Neural crest cell (in vitro differentiated cells): ENCODE measurements around the gene PRKAG2. TPM values are rescaled to one million over a fixed set of nuclear protein-coding genes. Genes with fewer than 3 reads are reported as not detected.

Experiments used
- DNase-seq: peaks from one replicate; pipeline ENCODE4 v3.0.0; 2021; ENCODE audit warnings: low read depth, mixed read lengths, low spot score
- H3K27ac Mint-ChIP-seq: one replicate; pipeline ENCODE4 v1.8.0; 2021; ENCODE audit warnings: mild to moderate bottlenecking, mixed read lengths; ENCODE audit not compliant: unreplicated experiment
- H3K27me3 Mint-ChIP-seq: 2 replicates; pipeline ENCODE4 v1.8.0; 2021; ENCODE audit warnings: low read depth, mild to moderate bottlenecking, mixed read lengths
- H3K36me3 Mint-ChIP-seq: 2 replicates; pipeline ENCODE4 v1.8.0; 2021; ENCODE audit warnings: low read depth, mild to moderate bottlenecking, mixed read lengths
- H3K4me1 Mint-ChIP-seq: 2 replicates; pipeline ENCODE4 v1.8.0; 2021; ENCODE audit warnings: mixed read lengths
- H3K4me3 Mint-ChIP-seq: one replicate; pipeline ENCODE4 v1.8.0; 2021; ENCODE audit warnings: mild to moderate bottlenecking, mixed read lengths
- H3K9me3 Mint-ChIP-seq: 2 replicates; pipeline ENCODE4 v1.8.0; 2021; ENCODE audit warnings: mixed read lengths
- total RNA-seq: library from RNA; stranded (reverse); gene quantifications from 2 replicates; pipeline ENCODE4 v1.2.1, GENCODE V29; 2021
- TF ChIP-seq, protein P1 (sequence below): fragments of 200-600 bp; sonication (generic); conservative IDR thresholded peaks from 2 replicates; pipeline ENCODE4 v1.5.0; 2021; ENCODE audit warnings: antibody characterized with exemption, mild to moderate bottlenecking

PRKAG2 gene
- total RNA-seq, 1 donor from 2014 or later = 12.5 TPM

DNA sequence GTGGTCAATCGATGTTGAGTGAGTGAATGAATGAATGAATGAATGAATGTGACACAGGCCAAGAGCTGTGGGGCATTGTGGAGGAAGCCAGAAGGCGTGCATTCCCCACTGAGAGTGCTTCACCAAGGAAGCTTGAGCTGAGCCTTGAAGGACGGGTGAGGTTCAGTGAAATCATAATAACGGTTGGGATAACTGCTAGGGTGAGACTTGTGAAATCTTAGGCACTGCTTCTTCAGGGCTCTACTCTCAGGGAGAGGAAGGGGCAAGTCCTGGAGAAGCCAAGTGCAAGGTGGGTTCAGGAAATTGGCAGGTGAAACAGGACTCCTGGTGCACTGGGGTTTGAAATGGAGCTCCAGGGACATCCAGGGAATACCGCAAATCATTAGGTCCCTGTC is 23.7 kb upstream of the PRKAG2 start:
- H3K4me3 Mint-ChIP-seq = no peak overlapping the region
- no peak overlapping the region for H3K27ac Mint-ChIP-seq
- H3K27me3 Mint-ChIP-seq = peaks cover 19% of the 10 kb centered on the region
- no peak for DNase-seq
- TF ChIP-seq, protein P1, sequence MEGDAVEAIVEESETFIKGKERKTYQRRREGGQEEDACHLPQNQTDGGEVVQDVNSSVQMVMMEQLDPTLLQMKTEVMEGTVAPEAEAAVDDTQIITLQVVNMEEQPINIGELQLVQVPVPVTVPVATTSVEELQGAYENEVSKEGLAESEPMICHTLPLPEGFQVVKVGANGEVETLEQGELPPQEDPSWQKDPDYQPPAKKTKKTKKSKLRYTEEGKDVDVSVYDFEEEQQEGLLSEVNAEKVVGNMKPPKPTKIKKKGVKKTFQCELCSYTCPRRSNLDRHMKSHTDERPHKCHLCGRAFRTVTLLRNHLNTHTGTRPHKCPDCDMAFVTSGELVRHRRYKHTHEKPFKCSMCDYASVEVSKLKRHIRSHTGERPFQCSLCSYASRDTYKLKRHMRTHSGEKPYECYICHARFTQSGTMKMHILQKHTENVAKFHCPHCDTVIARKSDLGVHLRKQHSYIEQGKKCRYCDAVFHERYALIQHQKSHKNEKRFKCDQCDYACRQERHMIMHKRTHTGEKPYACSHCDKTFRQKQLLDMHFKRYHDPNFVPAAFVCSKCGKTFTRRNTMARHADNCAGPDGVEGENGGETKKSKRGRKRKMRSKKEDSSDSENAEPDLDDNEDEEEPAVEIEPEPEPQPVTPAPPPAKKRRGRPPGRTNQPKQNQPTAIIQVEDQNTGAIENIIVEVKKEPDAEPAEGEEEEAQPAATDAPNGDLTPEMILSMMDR = no peak
- H3K9me3 Mint-ChIP-seq = no peaks in the 10 kb centered on the region
- no peaks in the 10 kb centered on the region for H3K36me3 Mint-ChIP-seq
- H3K4me1 Mint-ChIP-seq = peaks cover 27% of the 10 kb centered on the region

DNA sequence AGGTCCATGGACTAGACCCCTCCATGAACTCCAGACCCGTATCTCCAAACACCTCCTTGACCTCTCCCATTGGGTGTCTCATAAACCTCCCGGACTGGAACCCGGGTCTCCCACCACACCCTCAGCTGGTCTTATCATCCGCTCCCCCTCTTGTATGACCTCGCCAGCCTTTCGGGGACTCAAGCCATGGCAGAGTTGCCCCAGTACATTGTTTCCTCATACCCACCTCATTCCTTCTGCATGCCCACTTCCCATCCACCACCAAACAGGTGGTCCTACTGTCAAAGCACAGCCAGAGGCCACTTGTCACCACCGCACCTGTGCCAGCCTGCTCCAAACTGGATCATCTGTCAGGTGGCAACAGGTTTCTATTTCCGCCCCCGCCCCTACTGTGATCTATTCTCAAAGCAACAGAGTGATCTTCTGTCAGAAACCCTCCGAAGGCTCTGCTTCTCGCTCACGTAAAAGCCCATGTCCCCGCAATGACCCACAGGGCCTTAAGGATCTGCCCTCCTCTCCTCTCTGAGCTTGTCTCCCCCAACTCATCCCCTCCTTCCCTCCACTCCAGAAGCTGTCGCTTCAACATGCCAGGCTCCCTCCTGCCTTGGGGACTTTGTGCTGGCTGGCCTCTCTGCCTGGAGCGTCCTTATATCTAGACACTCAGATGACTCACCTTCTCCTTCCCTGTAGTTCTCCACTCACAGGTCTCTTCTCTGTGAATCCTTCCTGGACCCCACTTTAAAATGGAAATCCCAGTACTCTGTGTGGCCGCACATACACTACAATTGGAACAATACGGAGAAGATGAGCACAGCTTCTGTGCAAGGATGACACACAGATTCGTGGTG is 22.8 kb upstream of the PRKAG2 start:
- no peak for DNase-seq
- TF ChIP-seq, protein P1 = no peak
- H3K36me3 Mint-ChIP-seq = no peaks in the 10 kb centered on the region
- H3K27ac Mint-ChIP-seq = peak overlapping the region; percentile 52
- H3K4me3 Mint-ChIP-seq = no peak overlapping the region
- H3K9me3 Mint-ChIP-seq = no peaks in the 10 kb centered on the region
- peaks cover 27% of the 10 kb centered on the region for H3K4me1 Mint-ChIP-seq
- peaks cover 19% of the 10 kb centered on the region for H3K27me3 Mint-ChIP-seq

DNA sequence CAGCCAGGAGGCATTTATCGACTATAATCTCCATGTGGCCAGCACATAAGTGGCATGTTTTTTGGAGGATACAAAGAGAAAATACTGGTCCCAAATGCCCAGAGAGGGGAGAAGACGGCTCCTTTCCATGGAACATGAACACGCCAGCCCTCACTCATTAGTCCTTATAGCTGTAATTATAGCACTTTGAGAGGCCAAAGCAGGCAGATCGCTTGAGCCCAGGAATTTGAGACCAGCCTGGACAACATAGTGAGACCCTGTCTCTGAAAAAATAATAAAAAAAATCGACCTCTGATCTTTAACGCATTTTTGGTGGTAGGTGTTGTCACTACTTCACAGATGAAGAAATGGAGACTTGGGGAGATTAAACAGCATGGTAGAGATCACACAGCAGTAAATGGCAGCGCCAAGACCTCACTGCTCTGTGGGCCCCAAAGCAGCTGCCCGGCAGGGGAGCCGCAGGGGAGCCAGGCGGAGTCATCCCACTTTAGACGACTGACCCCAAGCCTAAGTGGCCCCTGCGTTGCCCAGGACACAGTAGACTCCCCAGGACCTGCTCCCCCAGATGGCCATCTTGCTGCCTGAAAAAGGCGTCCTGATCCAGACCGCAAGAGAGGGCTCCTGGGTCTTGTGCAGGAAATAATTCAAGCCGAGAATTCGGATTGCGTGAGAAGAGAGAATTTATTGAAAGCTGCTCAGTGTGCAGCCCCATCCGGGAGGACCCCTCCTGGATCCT is 21.2 kb upstream of the PRKAG2 start:
- peaks cover 23% of the 10 kb centered on the region for H3K27me3 Mint-ChIP-seq
- no peaks in the 10 kb centered on the region for H3K9me3 Mint-ChIP-seq
- no peak overlapping the region for H3K4me3 Mint-ChIP-seq
- TF ChIP-seq, protein P1 = no peak
- H3K36me3 Mint-ChIP-seq = no peaks in the 10 kb centered on the region
- no peak for DNase-seq
- peaks cover 31% of the 10 kb centered on the region for H3K4me1 Mint-ChIP-seq
- no peak overlapping the region for H3K27ac Mint-ChIP-seq

DNA sequence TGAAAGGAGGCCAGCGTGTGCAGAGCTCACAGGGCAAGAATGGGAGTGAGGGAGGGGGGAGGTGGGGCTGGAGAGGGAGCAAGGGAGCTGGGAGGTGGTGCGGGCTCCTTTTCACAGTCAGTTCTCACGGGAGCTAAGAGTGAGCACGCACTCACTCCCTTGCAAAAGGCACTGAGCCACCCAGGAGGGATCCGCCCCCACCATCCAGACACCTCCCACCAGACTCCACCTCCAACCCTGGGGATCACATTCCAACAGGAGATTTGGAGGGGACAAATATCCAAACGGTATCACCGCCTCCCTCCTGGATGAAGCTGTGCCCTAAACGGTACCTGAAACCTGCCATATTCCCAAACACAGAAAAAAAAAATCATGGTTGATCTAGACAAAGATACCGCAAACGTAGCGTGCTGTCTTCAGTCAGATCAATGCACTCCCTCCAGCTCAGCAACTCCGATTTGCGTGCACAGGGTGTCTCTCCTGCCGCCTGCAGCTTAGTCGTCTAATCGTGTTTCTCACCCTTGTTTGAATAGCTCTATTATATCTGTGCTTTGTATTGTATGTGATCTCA is 20.3 kb upstream of the PRKAG2 start:
- Mint-ChIP-seq H3K4me3 (peak overlapping the region; percentile 56), H3K27ac (no peak overlapping the region), H3K9me3 (no peaks in the 10 kb centered on the region)

DNA sequence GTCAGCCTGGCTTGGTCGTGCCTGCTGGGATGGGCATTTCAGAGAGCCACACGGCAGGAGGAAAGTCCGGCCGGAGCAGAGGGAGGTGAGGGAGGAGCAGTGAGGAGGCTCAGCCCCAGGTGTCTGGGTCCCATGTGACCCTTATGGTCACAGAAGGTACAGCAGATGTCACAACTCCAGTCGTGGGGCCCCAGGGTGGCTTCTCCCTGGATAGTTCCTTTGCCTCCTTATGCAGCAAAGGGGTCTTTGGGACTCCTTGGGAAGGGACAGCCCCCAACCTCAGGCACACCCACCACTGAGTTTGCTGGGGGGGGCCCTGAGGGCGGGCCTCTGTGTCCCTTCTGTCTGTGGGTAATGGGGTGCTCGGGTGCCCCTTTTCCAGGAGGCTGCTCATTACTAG is 19.6 kb upstream of the PRKAG2 start:
- Mint-ChIP-seq H3K4me1 (peaks cover 30% of the 10 kb centered on the region), H3K27ac (no peak overlapping the region), H3K4me3 (peak overlapping the region; percentile 31)

More for the DNA sequence above, 20.3 kb upstream of the PRKAG2 start:
- Mint-ChIP-seq H3K4me1 (peaks cover 31% of the 10 kb centered on the region), H3K36me3 (no peaks in the 10 kb centered on the region), H3K27me3 (peaks cover 25% of the 10 kb centered on the region)
- TF ChIP-seq, protein P1 = no peak
- no peak for DNase-seq

More for the DNA sequence above, 19.6 kb upstream of the PRKAG2 start:
- TF ChIP-seq, protein P1 = no peak
- H3K27me3 Mint-ChIP-seq = peaks cover 33% of the 10 kb centered on the region
- no peaks in the 10 kb centered on the region for H3K36me3 Mint-ChIP-seq
- H3K9me3 Mint-ChIP-seq = no peaks in the 10 kb centered on the region
- DNase-seq = no peak
